Measurements from ENCODE around the gene B3GAT1. TPM values are rescaled to one million over a fixed set of nuclear protein-coding genes. Genes with fewer than 3 reads are reported as not detected.

The B3GAT1 gene
- total RNA-seq, 2 donors from 2014 or later, result 0.16 TPM; not detected in 1

- Histone ChIP-seq H3K4me3 (no peak overlapping the region), H3K4me1 (no peaks in the 10 kb centered on the region), H3K27ac (no peak overlapping the region), H3K36me3 (no peaks in the 10 kb centered on the region), H3K9me3 (no peaks in the 10 kb centered on the region), H3K27me3 (no peaks in the 10 kb centered on the region)
- no peak for DNase-seq (ENCODE audit: low spot score)
- no peak for TF ChIP-seq CTCF (IDR thresholded peaks at IDR 0.05)
Measured at GRCh38 chr11:134338068-134338467, 74.0 kb downstream of the B3GAT1 start.

GRCh38 chr11:134337051-134337450, 75.0 kb downstream of the B3GAT1 start:
- Histone ChIP-seq H3K36me3 (no peaks in the 10 kb centered on the region), H3K4me1 (peaks cover 0 to 8% of the 10 kb centered on the region in 2 donors), H3K9me3 (no peaks in the 10 kb centered on the region), H3K27me3 (peaks cover 0 to 3% of the 10 kb centered on the region in 2 donors), H3K27ac (no peak overlapping the region), H3K4me3 (no peak overlapping the region)
- no peak for TF ChIP-seq CTCF (IDR thresholded peaks at IDR 0.05)
- no peak for DNase-seq (ENCODE audit: low spot score)

- no peak for DNase-seq (ENCODE audit: low spot score)
- TF ChIP-seq CTCF (IDR thresholded peaks at IDR 0.05), result no peak
- Histone ChIP-seq H3K4me3 (no peak overlapping the region), H3K9me3 (no peaks in the 10 kb centered on the region), H3K27me3 (peaks cover 0 to 5% of the 10 kb centered on the region in 2 donors), H3K27ac (no peak overlapping the region), H3K4me1 (peaks cover 0 to 11% of the 10 kb centered on the region in 2 donors), H3K36me3 (no peaks in the 10 kb centered on the region)
Measured at GRCh38 chr11:134334796-134335571, 77.1 kb downstream of the B3GAT1 start.

GRCh38 chr11:134333946-134334345, 78.1 kb downstream of the B3GAT1 start:
- no peak for TF ChIP-seq CTCF (IDR thresholded peaks at IDR 0.05)
- peaks cover 0 to 11% of the 10 kb centered on the region in 2 donors for H3K4me1 ChIP-seq
- no peaks in the 10 kb centered on the region for H3K36me3 ChIP-seq
- DNase-seq (ENCODE audit: low spot score), result no peak
- H3K4me3 ChIP-seq, result no peak overlapping the region
- H3K9me3 ChIP-seq, result no peaks in the 10 kb centered on the region
- H3K27me3 ChIP-seq, result peaks cover 0 to 5% of the 10 kb centered on the region in 2 donors
- no peak overlapping the region for H3K27ac ChIP-seq

- no peak overlapping the region for H3K4me3 ChIP-seq
- H3K4me1 ChIP-seq, result peaks cover 0 to 11% of the 10 kb centered on the region in 2 donors
- H3K27me3 ChIP-seq, result peaks cover 0 to 5% of the 10 kb centered on the region in 2 donors
- H3K36me3 ChIP-seq, result no peaks in the 10 kb centered on the region
- no peak for DNase-seq (ENCODE audit: low spot score)
- no peak for TF ChIP-seq CTCF (IDR thresholded peaks at IDR 0.05)
- H3K27ac ChIP-seq, result no peak overlapping the region
- H3K9me3 ChIP-seq, result no peaks in the 10 kb centered on the region
Measured at GRCh38 chr11:134333312-134333711, 78.7 kb downstream of the B3GAT1 start.

Data from right atrium auricular region (tissue), 2 donors.